Measurements from ENCODE around the gene PLXNC1. TPM values are rescaled to one million over a fixed set of nuclear protein-coding genes. Genes with fewer than 3 reads are reported as not detected.

The PLXNC1 gene
- total and polyA plus RNA-seq, 4 donors = 1.7 to 70.0 (median 36.3) TPM

- H3K9ac ChIP-seq (ENCODE audit: insufficient read depth in 1 of 2, low read length in 2 of 2) = no peak overlapping the region
- WGBS, 2 donors = 97% methylated on average over 3 of the region's 3 CpGs
- DNase-seq (no peak), ATAC-seq (ENCODE audit: insufficient read depth, low FRiP score) (no peak)
- H3K36me3 ChIP-seq (ENCODE audit: control insufficient read depth in 4 of 4, insufficient read depth in 4 of 4, low read length in 4 of 4) = no peaks in the 10 kb centered on the region
- TF ChIP-seq CTCF (IDR thresholded peaks at IDR 0.05; ENCODE audit: control extremely low read depth, extremely low read depth) = no peak
- no peak overlapping the region for H3K27ac ChIP-seq (ENCODE audit: low read depth in 1 of 2, low read length in 1 of 2)
- no peaks in the 10 kb centered on the region for H3K9me3 ChIP-seq (ENCODE audit: control insufficient read depth in 4 of 4, insufficient read depth in 3 of 4, low read length in 3 of 4)
- no peaks in the 10 kb centered on the region for H3K27me3 ChIP-seq (ENCODE audit: control insufficient read depth in 3 of 3, insufficient read depth in 3 of 3, low read length in 2 of 3)
- peaks cover 0 to 5% (median 1%) of the 10 kb centered on the region in 5 donors for H3K4me1 ChIP-seq (ENCODE audit: control insufficient read depth in 5 of 5, insufficient read depth in 5 of 5, low read length in 5 of 5)
- no peak overlapping the region for H3K4me3 ChIP-seq
These were observed 124.9 kb downstream of the PLXNC1 start for GRCh38 chr12:94273272-94273671.

- H3K27me3 ChIP-seq (ENCODE audit: control insufficient read depth in 3 of 3, insufficient read depth in 3 of 3, low read length in 2 of 3) = no peaks in the 10 kb centered on the region
- H3K4me1 ChIP-seq (ENCODE audit: control insufficient read depth in 5 of 5, insufficient read depth in 5 of 5, low read length in 5 of 5) = peaks cover 0 to 2% (median 0%) of the 10 kb centered on the region in 5 donors
- ATAC-seq (ENCODE audit: insufficient read depth, low FRiP score) (no peak), DNase-seq (no peak)
- H3K36me3 ChIP-seq (ENCODE audit: control insufficient read depth in 4 of 4, insufficient read depth in 4 of 4, low read length in 4 of 4) = no peaks in the 10 kb centered on the region
- WGBS, 2 donors = 96% methylated on average over 6 of the region's 6 CpGs
- no peak overlapping the region for H3K9ac ChIP-seq (ENCODE audit: insufficient read depth in 1 of 2, low read length in 2 of 2)
- no peak for TF ChIP-seq CTCF (IDR thresholded peaks at IDR 0.05; ENCODE audit: control extremely low read depth, extremely low read depth)
- no peak overlapping the region for H3K4me3 ChIP-seq
- H3K27ac ChIP-seq (ENCODE audit: low read depth in 1 of 2, low read length in 1 of 2) = no peak overlapping the region
- H3K9me3 ChIP-seq (ENCODE audit: control insufficient read depth in 4 of 4, insufficient read depth in 3 of 4, low read length in 3 of 4) = no peaks in the 10 kb centered on the region
These were observed 128.3 kb downstream of the PLXNC1 start for GRCh38 chr12:94276725-94277124.

- H3K4me1 ChIP-seq (ENCODE audit: control insufficient read depth in 5 of 5, insufficient read depth in 5 of 5, low read length in 5 of 5) = peaks cover 0 to 7% (median 5%) of the 10 kb centered on the region in 5 donors
- TF ChIP-seq CTCF (IDR thresholded peaks at IDR 0.05; ENCODE audit: control extremely low read depth, extremely low read depth) = no peak
- ATAC-seq (ENCODE audit: insufficient read depth, low FRiP score) (no peak), DNase-seq (no peak)
- no peaks in the 10 kb centered on the region for H3K27me3 ChIP-seq (ENCODE audit: control insufficient read depth in 3 of 3, insufficient read depth in 3 of 3, low read length in 2 of 3)
- no peak overlapping the region for H3K4me3 ChIP-seq
- no peaks in the 10 kb centered on the region for H3K36me3 ChIP-seq (ENCODE audit: control insufficient read depth in 4 of 4, insufficient read depth in 4 of 4, low read length in 4 of 4)
- H3K9ac ChIP-seq (ENCODE audit: insufficient read depth in 1 of 2, low read length in 2 of 2) = no peak overlapping the region
- H3K27ac ChIP-seq (ENCODE audit: low read depth in 1 of 2, low read length in 1 of 2) = no peak overlapping the region
- WGBS, 2 donors = 92 to 97% methylated on average over 9 of the region's 9 CpGs
- H3K9me3 ChIP-seq (ENCODE audit: control insufficient read depth in 4 of 4, insufficient read depth in 3 of 4, low read length in 3 of 4) = no peaks in the 10 kb centered on the region
These were observed 129.1 kb downstream of the PLXNC1 start for GRCh38 chr12:94277426-94278000.

GRCh38 chr12:94280063-94280462, 131.7 kb downstream of the PLXNC1 start:
- H3K27ac ChIP-seq (ENCODE audit: low read depth in 1 of 2, low read length in 1 of 2) = no peak overlapping the region
- H3K27me3 ChIP-seq (ENCODE audit: control insufficient read depth in 3 of 3, insufficient read depth in 3 of 3, low read length in 2 of 3) = no peaks in the 10 kb centered on the region
- H3K4me3 ChIP-seq = no peak overlapping the region
- H3K9me3 ChIP-seq (ENCODE audit: control insufficient read depth in 4 of 4, insufficient read depth in 3 of 4, low read length in 3 of 4) = no peaks in the 10 kb centered on the region
- WGBS, 2 donors = 93 to 97% methylated on average over 7 of the region's 7 CpGs
- H3K9ac ChIP-seq (ENCODE audit: insufficient read depth in 1 of 2, low read length in 2 of 2) = no peak overlapping the region
- H3K4me1 ChIP-seq (ENCODE audit: control insufficient read depth in 5 of 5, insufficient read depth in 5 of 5, low read length in 5 of 5) = peaks cover 0 to 13% (median 10%) of the 10 kb centered on the region in 5 donors
- no peak for TF ChIP-seq CTCF (IDR thresholded peaks at IDR 0.05; ENCODE audit: control extremely low read depth, extremely low read depth)
- H3K36me3 ChIP-seq (ENCODE audit: control insufficient read depth in 4 of 4, insufficient read depth in 4 of 4, low read length in 4 of 4) = peaks cover 0 to 3% (median 0%) of the 10 kb centered on the region in 4 donors
- ATAC-seq (ENCODE audit: insufficient read depth, low FRiP score) (no peak), DNase-seq (no peak)

All from lung (tissue), 12 donors.